ENCODE results near the gene RCCD1.

- TF ChIP-seq CTCF (IDR thresholded peaks at IDR 0.05 in 4 of 5, conservative IDR thresholded peaks at IDR 0.05 in 1 of 5), result no peak
- no peak for TF ChIP-seq POLR2A (IDR thresholded peaks at IDR 0.05)
Measured at GRCh38 chr15:90916461-90916860, 38.2 kb upstream of the RCCD1 start.
